ENCODE data around the gene NEUROG1. TPM values are rescaled to one million over a fixed set of nuclear protein-coding genes. Genes with fewer than 3 reads are reported as not detected.

NEUROG1 gene
- total RNA-seq, 4 donors from 2014 or later, result not detected

- ATAC-seq (ENCODE audit: low FRiP score) (no peak), DNase-seq (ENCODE audit: low spot score) (no peak)
- TF ChIP-seq, protein P1, sequence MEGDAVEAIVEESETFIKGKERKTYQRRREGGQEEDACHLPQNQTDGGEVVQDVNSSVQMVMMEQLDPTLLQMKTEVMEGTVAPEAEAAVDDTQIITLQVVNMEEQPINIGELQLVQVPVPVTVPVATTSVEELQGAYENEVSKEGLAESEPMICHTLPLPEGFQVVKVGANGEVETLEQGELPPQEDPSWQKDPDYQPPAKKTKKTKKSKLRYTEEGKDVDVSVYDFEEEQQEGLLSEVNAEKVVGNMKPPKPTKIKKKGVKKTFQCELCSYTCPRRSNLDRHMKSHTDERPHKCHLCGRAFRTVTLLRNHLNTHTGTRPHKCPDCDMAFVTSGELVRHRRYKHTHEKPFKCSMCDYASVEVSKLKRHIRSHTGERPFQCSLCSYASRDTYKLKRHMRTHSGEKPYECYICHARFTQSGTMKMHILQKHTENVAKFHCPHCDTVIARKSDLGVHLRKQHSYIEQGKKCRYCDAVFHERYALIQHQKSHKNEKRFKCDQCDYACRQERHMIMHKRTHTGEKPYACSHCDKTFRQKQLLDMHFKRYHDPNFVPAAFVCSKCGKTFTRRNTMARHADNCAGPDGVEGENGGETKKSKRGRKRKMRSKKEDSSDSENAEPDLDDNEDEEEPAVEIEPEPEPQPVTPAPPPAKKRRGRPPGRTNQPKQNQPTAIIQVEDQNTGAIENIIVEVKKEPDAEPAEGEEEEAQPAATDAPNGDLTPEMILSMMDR (IDR thresholded peaks at IDR 0.05), result no peak
These were observed 18.1 kb upstream of the NEUROG1 start for GRCh38 chr5:135553688-135554462.

DNA sequence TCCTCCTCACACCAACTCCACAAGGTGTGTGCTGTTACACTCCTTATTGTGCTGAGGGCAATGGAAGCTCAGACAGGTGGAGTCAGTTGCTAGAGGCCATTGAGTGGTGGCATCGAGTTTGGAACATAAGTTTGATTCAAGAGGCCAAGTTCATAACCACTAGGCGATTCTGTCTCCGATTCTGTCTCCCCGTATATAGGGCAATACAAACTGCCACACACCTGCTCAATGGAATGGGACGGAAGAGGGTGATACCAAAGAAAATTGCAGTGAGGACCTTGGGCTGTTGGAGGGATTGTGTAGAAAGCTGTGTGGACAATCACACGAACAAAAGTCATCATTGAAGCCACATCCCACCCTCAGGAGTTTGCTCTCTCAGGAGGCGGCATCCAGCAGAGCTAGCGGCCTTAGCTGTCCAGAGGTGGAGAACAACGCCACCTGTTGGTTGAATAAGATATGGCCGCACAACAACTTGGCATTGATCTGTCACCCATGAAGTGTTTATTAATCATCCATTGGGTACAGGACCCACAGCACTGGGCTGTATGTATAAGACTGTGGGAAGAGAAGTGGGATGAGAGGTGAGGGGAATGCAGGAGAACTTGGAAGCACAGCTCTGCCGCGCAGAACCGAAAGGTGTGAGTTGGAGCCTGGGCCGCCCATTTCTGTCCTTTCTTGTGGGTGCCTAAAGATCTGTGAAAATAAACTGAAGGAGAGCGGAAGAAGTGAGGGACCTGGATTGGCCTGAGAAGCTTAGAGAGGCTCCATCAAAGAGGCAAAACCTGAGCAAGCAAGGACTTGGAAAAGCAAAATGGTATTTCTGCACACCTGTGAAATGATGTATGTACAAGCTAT, 16.1 kb upstream of the NEUROG1 start:
- DNase-seq (ENCODE audit: low spot score) (peak; percentile 42), ATAC-seq (ENCODE audit: low FRiP score) (peak; percentile 70)
- TF ChIP-seq, protein P1 (IDR thresholded peaks at IDR 0.05), result no peak

DNA sequence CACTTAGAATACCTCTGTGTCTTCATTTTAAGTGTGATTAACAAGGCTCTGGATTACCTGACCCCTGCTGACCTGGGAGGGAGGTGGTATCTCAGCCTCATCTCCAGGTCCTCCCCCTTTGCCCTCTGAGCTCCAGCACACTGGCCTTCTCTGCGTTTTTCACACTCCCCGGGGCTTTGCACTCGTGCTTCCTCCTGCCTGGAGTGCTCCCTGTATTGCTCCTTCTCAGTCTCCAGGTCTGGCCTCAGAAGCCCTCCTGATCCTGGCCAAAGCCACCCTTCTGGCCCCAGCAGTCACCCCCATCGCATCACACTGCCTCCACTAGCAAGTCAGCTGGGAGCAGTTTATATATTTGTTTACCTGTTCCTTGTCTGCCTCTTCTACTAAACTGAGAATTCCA, 13.6 kb upstream of the NEUROG1 start:
- ATAC-seq (ENCODE audit: low FRiP score), result no peak
- TF ChIP-seq, protein P1 (IDR thresholded peaks at IDR 0.05), result no peak
- DNase-seq (ENCODE audit: low spot score), result no peak

GRCh38 chr5:135547590-135548254, 12.0 kb upstream of the NEUROG1 start:
- ATAC-seq (ENCODE audit: low FRiP score), result no peak

GRCh38 chr5:135546912-135547311, 11.1 kb upstream of the NEUROG1 start:
- TF ChIP-seq, protein P1 (IDR thresholded peaks at IDR 0.05), result no peak
- DNase-seq (ENCODE audit: low spot score) (no peak), ATAC-seq (ENCODE audit: low FRiP score) (no peak)

More at GRCh38 chr5:135547590-135548254, 12.0 kb upstream of the NEUROG1 start:
- DNase-seq (ENCODE audit: low spot score), result no peak
- TF ChIP-seq, protein P1 (IDR thresholded peaks at IDR 0.05), result no peak

DNA sequence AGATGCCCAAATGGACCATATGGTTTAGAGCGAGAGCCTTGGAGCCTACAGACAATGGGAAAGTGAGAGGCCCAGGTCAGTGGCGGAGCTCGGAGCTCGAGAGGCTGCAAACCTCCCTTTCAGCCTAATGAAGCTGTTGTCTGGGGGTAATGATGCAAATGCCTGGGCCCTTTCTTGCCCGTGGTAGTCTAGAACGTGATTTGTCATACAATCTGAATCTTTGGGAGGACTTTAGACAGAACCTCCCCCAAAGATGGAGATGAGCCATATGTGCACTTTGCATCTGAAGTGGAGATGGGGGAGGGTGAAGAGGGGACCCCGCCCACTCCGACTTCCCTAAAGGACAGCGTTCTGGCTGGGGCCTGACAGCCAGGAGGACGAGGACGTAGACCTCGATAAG, 10.3 kb upstream of the NEUROG1 start:
- DNase-seq (ENCODE audit: low spot score) (no peak), ATAC-seq (ENCODE audit: low FRiP score) (no peak)
- TF ChIP-seq, protein P1 (IDR thresholded peaks at IDR 0.05), result no peak

All from omental fat pad (tissue), 4 donors.